ENCODE measurements around the gene SESN3. TPM values are rescaled to one million over a fixed set of nuclear protein-coding genes. Genes with fewer than 3 reads are reported as not detected.
"Not testable (repeated sequence)": the region's sequence is repeated elsewhere in the genome, so short reads cannot be mapped to it uniquely, and the experiment has no call there.

The SESN3 gene
- polyA plus RNA-seq, 1 donor from 2014 or later: 11.1 TPM

DNA sequence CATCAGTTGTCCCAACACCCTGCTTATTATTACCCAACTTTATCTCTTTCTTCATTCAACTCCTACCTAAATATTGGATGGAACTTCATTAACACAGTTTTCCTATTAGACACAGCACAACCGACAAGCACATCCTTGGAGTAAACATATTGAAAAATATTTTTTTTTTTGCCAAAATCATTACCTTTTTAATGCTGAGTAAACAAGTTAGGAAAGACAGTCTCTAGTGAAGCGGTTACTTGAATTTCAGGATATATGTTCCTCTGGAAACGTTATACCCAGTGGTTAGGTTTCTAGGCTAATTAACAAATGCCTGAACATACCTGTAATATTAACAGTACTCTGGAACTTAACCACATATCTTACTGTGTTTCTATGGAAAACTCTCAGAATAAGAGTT lies 11.4 kb downstream of the SESN3 start:
- Histone ChIP-seq H3K27me3 (ENCODE audit: insufficient read depth, low read depth, low read length) (no peaks in the 10 kb centered on the region), H3K4me3 (ENCODE audit: low read length) (no peak overlapping the region), H3K36me3 (ENCODE audit: insufficient read depth, low read length) (no peaks in the 10 kb centered on the region), H3K27ac (ENCODE audit: low read length) (no peak overlapping the region), H4K20me1 (ENCODE audit: insufficient read depth) (no peaks in the 10 kb centered on the region), H3K4me2 (ENCODE audit: low read length) (no peak overlapping the region), H3K9me3 (ENCODE audit: low read length) (no peaks in the 10 kb centered on the region), H3K9ac (ENCODE audit: low read length) (no peak overlapping the region), H2AFZ (ENCODE audit: low read depth, low read length) (no peak overlapping the region), H3K79me2 (replicated peaks; ENCODE audit: insufficient read depth, low read length) (peaks cover 43% of the 10 kb centered on the region), H3K9me2 (ENCODE audit: insufficient read depth, low read length) (no peaks in the 10 kb centered on the region), H3F3A (ENCODE audit: insufficient read depth, low read length, poor library complexity, severe bottlenecking) (no peaks in the 10 kb centered on the region)
- TF ChIP-seq POLR2AphosphoS5 (IDR thresholded peaks at IDR 0.05) (no peak), RAD21 (conservative IDR thresholded peaks at IDR 0.05) (no peak), EP300 (conservative IDR thresholded peaks at IDR 0.05; ENCODE audit: poor library complexity, severe bottlenecking) (no peak), TAF1 (IDR thresholded peaks at IDR 0.05; ENCODE audit: low read depth) (no peak), SMC3 (conservative IDR thresholded peaks at IDR 0.05; ENCODE audit: poor library complexity) (no peak), MXI1 (conservative IDR thresholded peaks at IDR 0.05; ENCODE audit: poor library complexity, severe bottlenecking) (no peak), EZH2 (IDR thresholded peaks at IDR 0.05; ENCODE audit: borderline replicate concordance, insufficient read depth, low read length, poor library complexity, severe bottlenecking) (no peak)
- TF ChIP-seq, protein P1, sequence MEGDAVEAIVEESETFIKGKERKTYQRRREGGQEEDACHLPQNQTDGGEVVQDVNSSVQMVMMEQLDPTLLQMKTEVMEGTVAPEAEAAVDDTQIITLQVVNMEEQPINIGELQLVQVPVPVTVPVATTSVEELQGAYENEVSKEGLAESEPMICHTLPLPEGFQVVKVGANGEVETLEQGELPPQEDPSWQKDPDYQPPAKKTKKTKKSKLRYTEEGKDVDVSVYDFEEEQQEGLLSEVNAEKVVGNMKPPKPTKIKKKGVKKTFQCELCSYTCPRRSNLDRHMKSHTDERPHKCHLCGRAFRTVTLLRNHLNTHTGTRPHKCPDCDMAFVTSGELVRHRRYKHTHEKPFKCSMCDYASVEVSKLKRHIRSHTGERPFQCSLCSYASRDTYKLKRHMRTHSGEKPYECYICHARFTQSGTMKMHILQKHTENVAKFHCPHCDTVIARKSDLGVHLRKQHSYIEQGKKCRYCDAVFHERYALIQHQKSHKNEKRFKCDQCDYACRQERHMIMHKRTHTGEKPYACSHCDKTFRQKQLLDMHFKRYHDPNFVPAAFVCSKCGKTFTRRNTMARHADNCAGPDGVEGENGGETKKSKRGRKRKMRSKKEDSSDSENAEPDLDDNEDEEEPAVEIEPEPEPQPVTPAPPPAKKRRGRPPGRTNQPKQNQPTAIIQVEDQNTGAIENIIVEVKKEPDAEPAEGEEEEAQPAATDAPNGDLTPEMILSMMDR (IDR thresholded peaks at IDR 0.05; ENCODE audit: poor library complexity, severe bottlenecking): no peak
- TF ChIP-seq, protein P2, sequence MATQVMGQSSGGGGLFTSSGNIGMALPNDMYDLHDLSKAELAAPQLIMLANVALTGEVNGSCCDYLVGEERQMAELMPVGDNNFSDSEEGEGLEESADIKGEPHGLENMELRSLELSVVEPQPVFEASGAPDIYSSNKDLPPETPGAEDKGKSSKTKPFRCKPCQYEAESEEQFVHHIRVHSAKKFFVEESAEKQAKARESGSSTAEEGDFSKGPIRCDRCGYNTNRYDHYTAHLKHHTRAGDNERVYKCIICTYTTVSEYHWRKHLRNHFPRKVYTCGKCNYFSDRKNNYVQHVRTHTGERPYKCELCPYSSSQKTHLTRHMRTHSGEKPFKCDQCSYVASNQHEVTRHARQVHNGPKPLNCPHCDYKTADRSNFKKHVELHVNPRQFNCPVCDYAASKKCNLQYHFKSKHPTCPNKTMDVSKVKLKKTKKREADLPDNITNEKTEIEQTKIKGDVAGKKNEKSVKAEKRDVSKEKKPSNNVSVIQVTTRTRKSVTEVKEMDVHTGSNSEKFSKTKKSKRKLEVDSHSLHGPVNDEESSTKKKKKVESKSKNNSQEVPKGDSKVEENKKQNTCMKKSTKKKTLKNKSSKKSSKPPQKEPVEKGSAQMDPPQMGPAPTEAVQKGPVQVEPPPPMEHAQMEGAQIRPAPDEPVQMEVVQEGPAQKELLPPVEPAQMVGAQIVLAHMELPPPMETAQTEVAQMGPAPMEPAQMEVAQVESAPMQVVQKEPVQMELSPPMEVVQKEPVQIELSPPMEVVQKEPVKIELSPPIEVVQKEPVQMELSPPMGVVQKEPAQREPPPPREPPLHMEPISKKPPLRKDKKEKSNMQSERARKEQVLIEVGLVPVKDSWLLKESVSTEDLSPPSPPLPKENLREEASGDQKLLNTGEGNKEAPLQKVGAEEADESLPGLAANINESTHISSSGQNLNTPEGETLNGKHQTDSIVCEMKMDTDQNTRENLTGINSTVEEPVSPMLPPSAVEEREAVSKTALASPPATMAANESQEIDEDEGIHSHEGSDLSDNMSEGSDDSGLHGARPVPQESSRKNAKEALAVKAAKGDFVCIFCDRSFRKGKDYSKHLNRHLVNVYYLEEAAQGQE (IDR thresholded peaks at IDR 0.05; ENCODE audit: borderline replicate concordance): no peak

DNA sequence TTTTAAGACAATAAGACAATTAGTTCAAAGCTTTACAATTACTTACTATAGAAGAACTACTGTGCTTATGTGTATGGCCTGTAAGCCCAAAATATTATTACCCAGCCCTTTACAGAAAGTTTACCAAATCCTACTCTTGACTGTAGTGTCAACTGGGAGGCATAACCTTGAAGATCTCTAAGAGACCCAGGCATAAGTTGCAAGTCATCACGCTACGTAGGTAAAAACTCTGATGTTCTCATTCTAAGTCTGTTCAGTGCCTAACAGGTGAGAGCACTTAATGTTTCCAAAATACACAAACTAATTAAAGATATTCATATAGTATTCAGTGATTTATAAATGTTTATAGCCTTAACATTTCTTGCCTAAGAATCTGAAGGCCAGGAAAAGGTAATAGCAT lies 12.9 kb downstream of the SESN3 start:
- Histone ChIP-seq H3K9me3 (ENCODE audit: low read length) (no peaks in the 10 kb centered on the region), H3K9ac (ENCODE audit: low read length) (no peak overlapping the region), H3K36me3 (ENCODE audit: insufficient read depth, low read length) (no peaks in the 10 kb centered on the region), H3K27ac (ENCODE audit: low read length) (no peak overlapping the region), H3K79me2 (replicated peaks; ENCODE audit: insufficient read depth, low read length) (peaks cover 34% of the 10 kb centered on the region), H3K4me3 (ENCODE audit: low read length) (no peak overlapping the region), H3K4me2 (ENCODE audit: low read length) (no peak overlapping the region), H3K27me3 (ENCODE audit: insufficient read depth, low read depth, low read length) (no peaks in the 10 kb centered on the region), H2AFZ (ENCODE audit: low read depth, low read length) (no peak overlapping the region), H3F3A (ENCODE audit: insufficient read depth, low read length, poor library complexity, severe bottlenecking) (no peaks in the 10 kb centered on the region), H3K9me2 (ENCODE audit: insufficient read depth, low read length) (no peaks in the 10 kb centered on the region), H4K20me1 (ENCODE audit: insufficient read depth) (no peaks in the 10 kb centered on the region)
- TF ChIP-seq TAF1 (IDR thresholded peaks at IDR 0.05; ENCODE audit: low read depth) (no peak), EP300 (conservative IDR thresholded peaks at IDR 0.05; ENCODE audit: poor library complexity, severe bottlenecking) (no peak)

DNA sequence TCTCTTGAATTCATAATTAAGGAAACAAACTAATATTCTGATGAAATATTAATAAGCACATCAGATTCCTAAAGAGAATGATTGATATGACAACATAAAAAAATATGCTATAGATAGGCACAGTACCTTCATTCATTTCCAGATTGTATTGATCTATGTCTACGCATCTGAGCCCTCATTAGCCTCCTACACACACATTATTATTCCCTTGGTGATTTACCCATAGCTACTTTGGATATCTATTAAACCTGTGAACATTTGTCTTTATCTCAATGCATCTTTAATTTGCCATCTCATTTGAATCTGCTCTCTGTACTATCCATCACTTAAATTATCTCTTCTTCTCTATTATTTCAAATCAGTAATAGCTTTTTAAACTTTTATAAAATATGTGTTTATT lies 18.4 kb downstream of the SESN3 start:
- Histone ChIP-seq H3K79me2 (replicated peaks; ENCODE audit: insufficient read depth, low read length) (peaks cover 7% of the 10 kb centered on the region), H3K9me3 (ENCODE audit: low read length) (no peaks in the 10 kb centered on the region), H3K9ac (ENCODE audit: low read length) (no peak overlapping the region), H3K9me2 (ENCODE audit: insufficient read depth, low read length) (no peaks in the 10 kb centered on the region), H3K27ac (ENCODE audit: low read length) (peak overlapping the region; percentile 7), H4K20me1 (ENCODE audit: insufficient read depth) (no peaks in the 10 kb centered on the region), H3K4me2 (ENCODE audit: low read length) (no peak overlapping the region), H3F3A (ENCODE audit: insufficient read depth, low read length, poor library complexity, severe bottlenecking) (no peaks in the 10 kb centered on the region), H3K36me3 (ENCODE audit: insufficient read depth, low read length) (no peaks in the 10 kb centered on the region), H3K4me3 (ENCODE audit: low read length) (peak overlapping the region; percentile 1), H3K27me3 (ENCODE audit: insufficient read depth, low read depth, low read length) (no peaks in the 10 kb centered on the region), H2AFZ (ENCODE audit: low read depth, low read length) (no peak overlapping the region)
- TF ChIP-seq POLR2AphosphoS5 (IDR thresholded peaks at IDR 0.05) (no peak), EP300 (conservative IDR thresholded peaks at IDR 0.05; ENCODE audit: poor library complexity, severe bottlenecking) (no peak), RAD21 (conservative IDR thresholded peaks at IDR 0.05) (no peak), EZH2 (IDR thresholded peaks at IDR 0.05; ENCODE audit: borderline replicate concordance, insufficient read depth, low read length, poor library complexity, severe bottlenecking) (no peak), SMC3 (conservative IDR thresholded peaks at IDR 0.05; ENCODE audit: poor library complexity) (no peak)
- TF ChIP-seq, protein P2 (IDR thresholded peaks at IDR 0.05; ENCODE audit: borderline replicate concordance): no peak

DNA sequence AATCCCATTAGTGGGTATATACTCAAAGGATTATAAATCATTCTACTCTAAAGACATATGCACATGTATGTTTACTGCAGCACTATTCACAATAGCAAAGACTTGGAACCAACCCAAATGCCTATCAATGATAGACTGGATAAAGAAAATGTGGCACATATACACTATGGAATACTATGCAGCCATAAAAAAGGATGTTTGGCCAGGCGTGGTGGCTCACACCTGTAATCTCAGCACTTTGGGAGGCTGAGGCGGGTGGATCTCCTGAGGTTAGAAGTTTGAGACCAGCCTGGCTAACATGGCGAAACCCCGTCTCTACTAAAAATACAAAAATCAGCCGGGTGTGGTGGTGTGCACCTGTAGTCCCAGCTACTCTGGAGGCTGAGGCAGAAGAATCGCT lies 21.5 kb downstream of the SESN3 start:
- not testable (repeated sequence) for H3K27ac ChIP-seq (ENCODE audit: low read length); H2AFZ ChIP-seq (ENCODE audit: low read depth, low read length); H3K27me3 ChIP-seq (ENCODE audit: insufficient read depth, low read depth, low read length); H4K20me1 ChIP-seq (ENCODE audit: insufficient read depth); H3K9ac ChIP-seq (ENCODE audit: low read length); H3K9me2 ChIP-seq (ENCODE audit: insufficient read depth, low read length); H3F3A ChIP-seq (ENCODE audit: insufficient read depth, low read length, poor library complexity, severe bottlenecking); H3K4me2 ChIP-seq (ENCODE audit: low read length); H3K9me3 ChIP-seq (ENCODE audit: low read length); H3K36me3 ChIP-seq (ENCODE audit: insufficient read depth, low read length); H3K4me3 ChIP-seq (ENCODE audit: low read length)
- peaks cover 12% of the 10 kb centered on the region for H3K79me2 ChIP-seq (replicated peaks; ENCODE audit: insufficient read depth, low read length)
